ENCODE data around the gene ACSF3. TPM values are rescaled to one million over a fixed set of nuclear protein-coding genes. Genes with fewer than 3 reads are reported as not detected.

ACSF3 gene
- total RNA-seq, 1 experiment from 2014 or later: 39.2 TPM

DNA sequence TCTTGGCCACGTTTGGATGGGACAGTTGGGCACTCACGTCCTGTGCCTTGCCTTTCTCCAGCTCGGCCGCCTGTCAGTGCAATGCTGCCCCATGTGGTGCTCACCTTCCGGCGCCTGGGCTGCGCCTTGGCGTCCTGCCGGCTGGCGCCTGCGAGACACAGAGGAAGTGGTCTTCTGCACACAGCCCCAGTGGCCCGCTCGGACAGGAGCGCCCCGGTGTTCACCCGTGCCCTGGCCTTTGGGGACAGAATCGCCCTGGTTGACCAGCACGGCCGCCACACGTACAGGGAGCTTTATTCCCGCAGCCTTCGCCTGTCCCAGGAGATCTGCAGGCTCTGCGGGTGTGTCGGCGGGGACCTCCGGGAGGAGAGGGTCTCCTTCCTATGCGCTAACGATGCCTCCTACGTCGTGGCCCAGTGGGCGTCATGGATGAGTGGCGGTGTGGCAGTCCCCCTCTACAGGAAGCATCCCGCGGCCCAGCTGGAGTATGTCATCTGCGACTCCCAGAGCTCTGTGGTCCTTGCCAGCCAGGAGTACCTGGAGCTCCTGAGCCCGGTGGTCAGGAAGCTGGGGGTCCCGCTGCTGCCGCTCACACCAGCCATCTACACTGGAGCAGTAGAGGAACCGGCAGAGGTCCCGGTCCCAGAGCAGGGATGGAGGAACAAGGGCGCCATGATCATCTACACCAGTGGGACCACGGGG, 7.1 kb downstream of the ACSF3 start:
- Mint-ChIP-seq H3K27me3 (ENCODE audit: insufficient read depth, unreplicated experiment) (no peaks in the 10 kb centered on the region), H3K4me1 (ENCODE audit: insufficient read depth, unreplicated experiment) (no peaks in the 10 kb centered on the region), H3K36me3 (ENCODE audit: insufficient read depth, unreplicated experiment) (peaks cover 20% of the 10 kb centered on the region), H3K9me3 (ENCODE audit: unreplicated experiment) (no peaks in the 10 kb centered on the region), H3K4me3 (ENCODE audit: unreplicated experiment) (no peak overlapping the region), H3K27ac (ENCODE audit: low read depth, unreplicated experiment) (no peak overlapping the region)
- intact Hi-C loops (cut with micrococcal nuclease): no loop called here
- no peak for DNase-seq (ENCODE audit: unreplicated experiment)
- POLR2A ChIA-PET: no interaction called here
- no TSS peak for BruUV-seq (replicated peaks)
- CTCF ChIA-PET: no interaction called here
- TF ChIP-seq, protein P1, sequence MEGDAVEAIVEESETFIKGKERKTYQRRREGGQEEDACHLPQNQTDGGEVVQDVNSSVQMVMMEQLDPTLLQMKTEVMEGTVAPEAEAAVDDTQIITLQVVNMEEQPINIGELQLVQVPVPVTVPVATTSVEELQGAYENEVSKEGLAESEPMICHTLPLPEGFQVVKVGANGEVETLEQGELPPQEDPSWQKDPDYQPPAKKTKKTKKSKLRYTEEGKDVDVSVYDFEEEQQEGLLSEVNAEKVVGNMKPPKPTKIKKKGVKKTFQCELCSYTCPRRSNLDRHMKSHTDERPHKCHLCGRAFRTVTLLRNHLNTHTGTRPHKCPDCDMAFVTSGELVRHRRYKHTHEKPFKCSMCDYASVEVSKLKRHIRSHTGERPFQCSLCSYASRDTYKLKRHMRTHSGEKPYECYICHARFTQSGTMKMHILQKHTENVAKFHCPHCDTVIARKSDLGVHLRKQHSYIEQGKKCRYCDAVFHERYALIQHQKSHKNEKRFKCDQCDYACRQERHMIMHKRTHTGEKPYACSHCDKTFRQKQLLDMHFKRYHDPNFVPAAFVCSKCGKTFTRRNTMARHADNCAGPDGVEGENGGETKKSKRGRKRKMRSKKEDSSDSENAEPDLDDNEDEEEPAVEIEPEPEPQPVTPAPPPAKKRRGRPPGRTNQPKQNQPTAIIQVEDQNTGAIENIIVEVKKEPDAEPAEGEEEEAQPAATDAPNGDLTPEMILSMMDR (IDR thresholded peaks at IDR 0.05; ENCODE audit: unreplicated experiment): no peak

- no TSS peak for BruUV-seq (replicated peaks)
- ChIA-PET CTCF (no interaction called here), POLR2A (no interaction called here)
- DNase-seq (ENCODE audit: unreplicated experiment): no peak
- H3K36me3 Mint-ChIP-seq (ENCODE audit: insufficient read depth, unreplicated experiment): peaks cover 27% of the 10 kb centered on the region
- H3K4me3 Mint-ChIP-seq (ENCODE audit: unreplicated experiment): no peak overlapping the region
- no peaks in the 10 kb centered on the region for H3K4me1 Mint-ChIP-seq (ENCODE audit: insufficient read depth, unreplicated experiment)
- H3K27me3 Mint-ChIP-seq (ENCODE audit: insufficient read depth, unreplicated experiment): no peaks in the 10 kb centered on the region
- intact Hi-C loops (cut with micrococcal nuclease): no loop called here
- no peaks in the 10 kb centered on the region for H3K9me3 Mint-ChIP-seq (ENCODE audit: unreplicated experiment)
- TF ChIP-seq, protein P1 (IDR thresholded peaks at IDR 0.05; ENCODE audit: unreplicated experiment): no peak
- no peak overlapping the region for H3K27ac Mint-ChIP-seq (ENCODE audit: low read depth, unreplicated experiment)
These were observed 7.8 kb downstream of the ACSF3 start for GRCh38 chr16:89101303-89102040.

DNA sequence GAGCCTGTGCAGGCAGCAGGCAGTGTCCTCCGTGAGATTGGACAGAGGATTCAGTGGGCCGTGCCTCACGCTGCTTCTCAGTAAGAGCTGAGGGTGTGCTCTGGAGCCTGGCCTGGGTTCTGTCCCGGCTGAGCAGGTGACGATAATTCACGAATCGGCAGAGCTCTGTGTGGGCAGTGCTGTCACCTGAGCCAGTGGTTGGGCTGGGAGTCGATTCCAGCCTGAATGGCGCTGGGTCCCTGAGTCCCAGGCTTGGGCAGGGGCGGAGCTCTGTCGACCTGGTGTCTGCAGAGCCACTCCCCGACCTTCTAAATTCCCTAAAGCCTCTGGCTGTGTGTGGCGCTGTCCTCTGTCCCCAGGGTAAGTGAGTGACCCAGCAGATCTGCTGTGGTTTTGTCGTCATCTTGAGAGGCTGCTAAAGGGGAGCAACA, 8.4 kb downstream of the ACSF3 start:
- Mint-ChIP-seq H3K4me1 (ENCODE audit: insufficient read depth, unreplicated experiment) (no peaks in the 10 kb centered on the region), H3K36me3 (ENCODE audit: insufficient read depth, unreplicated experiment) (peaks cover 30% of the 10 kb centered on the region), H3K4me3 (ENCODE audit: unreplicated experiment) (no peak overlapping the region), H3K27ac (ENCODE audit: low read depth, unreplicated experiment) (no peak overlapping the region), H3K27me3 (ENCODE audit: insufficient read depth, unreplicated experiment) (no peaks in the 10 kb centered on the region), H3K9me3 (ENCODE audit: unreplicated experiment) (no peaks in the 10 kb centered on the region)
- no peak for DNase-seq (ENCODE audit: unreplicated experiment)
- TF ChIP-seq, protein P1 (IDR thresholded peaks at IDR 0.05; ENCODE audit: unreplicated experiment): no peak
- intact Hi-C loops (cut with micrococcal nuclease): no loop called here
- ChIA-PET POLR2A (no interaction called here), CTCF (no interaction called here)
- BruUV-seq (replicated peaks): no TSS peak

- Mint-ChIP-seq H3K27me3 (ENCODE audit: insufficient read depth, unreplicated experiment) (no peaks in the 10 kb centered on the region), H3K27ac (ENCODE audit: low read depth, unreplicated experiment) (no peak overlapping the region), H3K4me1 (ENCODE audit: insufficient read depth, unreplicated experiment) (no peaks in the 10 kb centered on the region), H3K9me3 (ENCODE audit: unreplicated experiment) (no peaks in the 10 kb centered on the region), H3K4me3 (ENCODE audit: unreplicated experiment) (no peak overlapping the region), H3K36me3 (ENCODE audit: insufficient read depth, unreplicated experiment) (peaks cover 31% of the 10 kb centered on the region)
- BruUV-seq (replicated peaks): no TSS peak
- CTCF ChIA-PET: interaction anchor here (0.9 kb wide), 1 partner anchor 292 kb away, joined by 3 read pairs; no protein-coding TSS in a partner anchor
- DNase-seq (ENCODE audit: unreplicated experiment): no peak
- TF ChIP-seq, protein P1 (IDR thresholded peaks at IDR 0.05; ENCODE audit: unreplicated experiment): no peak
- intact Hi-C loops (cut with micrococcal nuclease): no loop called here
- POLR2A ChIA-PET: no interaction called here
These were observed 8.9 kb downstream of the ACSF3 start for GRCh38 chr16:89102481-89103073.

Data from MCF 10A (cell line).